GM18951 (cell line): ENCODE measurements around the gene PRPS1.
"Not testable (repeated sequence)": the region's sequence is repeated elsewhere in the genome, so short reads cannot be mapped to it uniquely, and the experiment has no call there.

Source experiments
- POLR2A ChIP-seq: IDR thresholded peaks from 4 replicates; pipeline ENCODE4 v1.6.1; 2011; ENCODE audit warnings: mild to moderate bottlenecking; ENCODE audit not compliant: insufficient read length, insufficient read depth; ENCODE audit errors: extremely low read depth
- in situ Hi-C: fragments of 300-500 bp; cut with MboI; formaldehyde crosslinking; loops from one replicate; pipeline ENCODE4 v1.12.0; 2022; ENCODE audit warnings: low sequenced_read_pairs, mixed read lengths, inconsistent platforms; ENCODE audit not compliant: unreplicated experiment

PRPS1 gene

DNA sequence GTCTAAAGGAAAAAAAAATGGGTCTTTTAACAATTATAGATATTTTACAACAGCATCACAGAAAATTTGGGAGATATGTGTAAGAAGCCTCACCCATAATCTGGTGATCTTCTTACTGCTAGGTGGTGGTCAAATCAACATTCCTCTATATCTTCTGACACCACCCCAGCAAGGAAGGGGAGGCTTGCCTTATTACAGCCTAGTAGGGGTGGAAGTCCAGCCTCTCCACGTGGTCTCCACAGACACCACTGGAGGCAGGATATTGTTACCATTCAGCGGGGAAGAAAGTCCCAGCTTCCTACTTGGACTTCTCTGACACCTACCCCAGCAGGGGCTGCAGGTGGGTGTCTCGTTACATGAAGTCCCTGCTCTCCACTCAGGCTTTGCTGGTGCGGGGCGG is 28.7 kb downstream of the PRPS1 start:
- no peak for TF ChIP-seq POLR2A

DNA sequence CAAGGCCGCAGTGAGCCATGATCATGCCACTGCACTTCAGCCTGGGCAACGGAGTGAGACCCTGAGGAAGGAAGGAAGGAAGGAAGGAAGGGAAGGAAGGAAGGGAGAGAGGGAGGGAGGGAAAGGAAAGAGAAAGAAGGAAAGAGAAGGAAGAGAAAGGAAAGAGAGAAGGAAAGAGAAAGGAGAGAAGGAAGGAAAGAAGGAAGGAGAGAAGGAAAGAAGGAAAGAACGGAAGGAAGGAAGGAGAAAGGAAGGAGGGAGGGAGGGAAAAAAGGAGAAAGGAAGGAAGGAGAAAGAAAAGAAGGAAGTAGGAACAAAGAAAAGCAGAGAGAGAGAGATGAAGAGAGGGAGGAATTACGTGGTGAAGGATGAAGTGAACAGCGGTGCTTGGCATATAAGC is 30.4 kb downstream of the PRPS1 start:
- in situ Hi-C loops, result no loop called here
- no peak for TF ChIP-seq POLR2A

More for the DNA sequence above, 28.7 kb downstream of the PRPS1 start:
- in situ Hi-C loops, result no loop called here

DNA sequence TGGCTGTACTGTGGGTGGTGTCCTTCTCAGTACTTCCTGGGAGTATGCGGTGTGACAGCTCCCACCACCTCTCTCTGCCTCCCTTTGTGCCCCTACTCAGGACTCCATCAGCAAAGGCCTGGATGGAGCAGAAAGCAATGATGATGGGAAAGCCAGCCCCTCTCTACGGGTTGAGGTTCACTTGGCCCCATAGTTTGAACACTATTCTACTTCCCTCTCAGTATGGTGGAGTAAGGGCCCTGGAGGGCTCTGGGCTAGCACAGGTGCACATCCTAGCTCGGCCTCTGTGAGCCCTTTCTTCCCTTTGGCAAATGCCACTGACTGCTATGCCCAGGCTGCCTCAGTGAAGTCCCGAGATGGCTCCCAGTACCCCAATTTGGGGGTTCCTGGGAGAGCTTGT is 31.0 kb downstream of the PRPS1 start:
- in situ Hi-C loops, result no loop called here
- TF ChIP-seq POLR2A, result no peak

DNA sequence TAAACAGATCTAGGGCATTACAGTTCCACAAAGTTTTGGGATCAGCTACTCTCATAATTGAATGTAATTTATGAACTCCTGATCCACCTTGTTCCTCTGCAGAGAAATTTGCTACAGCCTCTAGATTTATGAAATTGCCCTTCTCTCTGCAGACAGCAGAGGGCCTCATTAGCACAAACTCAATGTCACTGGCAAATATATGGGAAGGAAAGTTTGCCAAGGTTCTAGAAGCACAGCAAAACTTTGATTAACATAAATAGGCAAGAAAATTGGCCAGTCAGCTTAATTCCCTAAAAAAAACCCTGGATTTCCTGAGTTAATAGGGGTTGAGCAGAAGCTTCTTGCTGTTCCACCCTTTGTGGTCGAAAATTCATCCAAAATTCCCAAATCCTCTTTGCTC is 31.5 kb downstream of the PRPS1 start:
- TF ChIP-seq POLR2A, result no peak
- in situ Hi-C loops, result loop anchor here (5.0 kb wide), 1 partner anchor 118 kb away; the partner anchor contains the start of genes NCBP2L and TSC22D3

DNA sequence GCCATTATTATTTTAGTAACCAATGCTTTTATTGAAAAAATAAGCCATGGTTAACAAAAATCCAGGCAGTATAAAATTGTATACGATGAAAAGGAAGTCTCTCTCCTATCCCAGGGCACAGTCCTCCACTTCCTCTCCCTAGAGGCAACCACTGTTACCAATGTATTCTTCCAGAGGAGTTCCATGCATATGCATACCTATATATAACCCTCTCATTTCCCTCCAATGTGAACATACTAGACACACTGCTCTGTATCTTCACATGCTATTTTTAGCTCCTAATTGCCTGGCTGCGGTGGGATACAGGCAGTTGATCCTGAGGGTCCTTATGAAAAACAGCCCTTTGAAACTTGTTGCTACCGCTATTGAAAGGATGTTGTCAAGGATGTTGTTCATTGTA is 33.8 kb downstream of the PRPS1 start:
- in situ Hi-C loops, result loop anchor here (5.0 kb wide), 1 partner anchor 115 kb away; the partner anchor contains the start of genes NCBP2L and TSC22D3
- no peak for TF ChIP-seq POLR2A

DNA sequence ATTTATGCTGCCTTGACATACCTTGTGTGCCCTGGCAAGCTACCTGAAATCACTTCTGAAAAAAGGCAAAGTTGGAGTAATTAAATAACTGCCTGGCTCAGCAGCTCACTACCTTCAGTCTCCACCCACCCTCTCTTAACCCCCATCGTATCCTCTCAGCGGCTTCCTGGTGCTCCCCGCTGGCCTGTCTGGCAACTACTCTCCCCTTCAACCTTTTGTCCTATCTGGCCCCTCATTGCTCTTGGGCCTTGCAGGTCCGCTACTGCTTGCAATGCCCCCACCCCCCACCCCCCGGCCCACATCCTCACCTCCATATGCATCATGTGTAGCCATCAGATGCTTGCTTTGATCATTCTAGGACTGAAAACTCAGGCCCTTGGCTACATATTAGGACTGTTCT is 34.5 kb downstream of the PRPS1 start:
- in situ Hi-C loops, result loop anchor here (5.0 kb wide), 1 partner anchor 114 kb away; the partner anchor contains the start of genes NCBP2L and TSC22D3
- no peak for TF ChIP-seq POLR2A

DNA sequence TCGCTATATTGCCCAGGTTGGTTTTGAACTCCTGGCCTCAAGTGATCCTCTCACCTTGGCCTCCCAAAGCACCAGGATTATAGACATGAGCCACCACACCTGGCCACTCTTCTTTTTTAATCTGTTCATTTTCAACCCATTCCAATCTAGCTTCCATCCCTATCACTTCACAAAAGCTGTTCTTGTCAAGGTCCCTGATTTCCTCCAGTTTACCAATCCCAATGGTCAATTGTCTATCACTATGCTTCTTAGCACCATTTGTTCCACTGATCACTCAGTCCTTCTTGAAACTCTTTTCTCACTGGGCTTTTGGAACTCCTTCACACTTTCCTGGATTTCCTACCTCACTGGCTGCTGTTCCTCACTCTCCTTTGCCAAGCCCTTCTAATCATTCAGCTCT is 38.6 kb downstream of the PRPS1 start:
- in situ Hi-C loops, result no loop called here
- TF ChIP-seq POLR2A, result no peak

DNA sequence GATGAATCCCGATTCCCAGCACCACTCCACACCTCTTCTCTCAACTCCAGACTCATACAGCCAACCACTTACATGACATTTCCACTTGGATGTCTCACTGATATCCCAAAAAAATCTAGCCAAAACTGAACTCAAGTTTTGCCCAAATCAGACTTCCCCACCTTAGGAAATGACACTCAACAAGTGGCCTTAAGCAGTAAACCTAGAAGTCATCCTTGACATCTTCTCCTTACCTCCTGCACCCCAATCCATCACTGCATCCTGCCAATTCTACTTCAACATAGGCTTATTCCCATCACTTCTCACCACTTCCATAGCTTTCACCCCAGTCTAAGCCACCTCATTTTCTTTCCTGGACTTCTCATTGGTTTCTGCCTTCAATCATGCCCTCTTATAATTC is 39.1 kb downstream of the PRPS1 start:
- no peak for TF ChIP-seq POLR2A
- in situ Hi-C loops, result no loop called here

DNA sequence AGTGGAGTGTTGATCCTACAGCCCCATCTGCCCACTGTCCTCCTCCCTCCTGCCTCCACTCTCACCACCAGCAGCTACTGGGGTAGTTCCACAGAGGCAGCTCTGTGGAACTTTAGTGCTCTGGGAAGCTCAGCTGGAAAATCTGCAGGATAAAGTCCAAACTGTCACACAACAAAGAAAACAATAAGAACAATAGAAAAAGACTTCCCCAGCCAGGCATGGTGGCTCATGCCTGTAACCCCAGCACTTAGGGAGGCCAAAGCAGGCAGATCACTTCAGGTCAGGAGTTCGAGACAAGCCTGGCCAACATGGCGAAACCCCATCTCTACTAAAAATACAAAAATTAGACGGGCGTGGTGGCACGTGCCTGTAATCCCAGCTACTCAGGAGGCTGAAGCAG is 40.4 kb downstream of the PRPS1 start:
- in situ Hi-C loops, result not testable (repeated sequence)

DNA sequence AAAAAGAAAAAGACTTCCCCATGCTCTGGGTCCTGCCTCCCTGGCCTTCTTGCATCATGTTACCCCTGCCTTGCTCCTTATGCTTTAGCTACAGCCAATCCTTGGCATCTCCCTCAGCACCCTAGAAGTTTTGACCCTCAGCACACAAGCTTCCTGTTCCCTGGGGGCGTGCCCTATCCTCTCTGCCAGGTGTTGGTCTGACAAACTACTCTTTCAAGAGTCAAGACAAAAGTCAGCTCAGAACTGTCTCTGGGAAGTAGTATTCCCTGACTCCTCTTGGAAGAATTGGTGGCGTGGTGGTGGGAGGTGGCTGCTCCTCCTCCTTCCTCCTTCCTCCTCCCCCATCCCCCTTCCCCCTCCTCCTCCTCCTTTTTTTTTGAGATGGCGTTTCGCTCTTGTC is 41.0 kb downstream of the PRPS1 start:
- in situ Hi-C loops, result no loop called here
- no peak for TF ChIP-seq POLR2A

DNA sequence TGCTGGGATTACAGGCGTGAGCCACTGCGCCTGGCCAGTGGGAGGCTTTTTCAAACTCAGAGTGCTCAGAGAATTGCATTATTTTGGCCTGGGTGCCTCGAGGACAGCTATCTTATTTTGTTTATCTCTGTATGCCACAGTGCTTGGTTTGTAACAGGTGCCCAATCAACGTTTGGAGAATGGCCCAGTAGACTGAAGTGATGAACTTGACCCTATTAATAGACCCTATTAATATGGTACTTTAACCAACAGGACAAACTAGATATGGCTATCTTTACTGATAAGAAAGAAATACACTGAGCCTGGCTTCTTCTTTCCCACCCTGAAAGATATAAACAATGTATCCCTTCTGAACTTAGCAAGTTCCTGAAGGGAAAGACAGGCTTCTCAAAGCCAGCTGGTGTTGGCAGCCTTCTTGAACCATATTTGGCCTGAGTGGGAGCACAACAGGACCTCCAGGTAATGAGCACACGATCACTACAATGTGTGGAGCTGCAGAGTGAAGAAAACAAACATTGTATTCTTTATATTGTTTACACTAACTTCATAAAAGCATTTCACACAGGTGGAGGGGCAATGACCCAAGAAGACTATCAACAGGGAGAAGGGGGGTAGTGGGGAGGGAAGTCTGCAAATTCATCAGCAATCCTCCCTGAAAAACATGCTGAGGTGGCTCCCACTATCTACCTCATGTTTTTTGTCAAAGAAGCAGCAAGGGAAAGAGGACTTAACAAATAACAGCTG is 41.7 kb downstream of the PRPS1 start:
- TF ChIP-seq POLR2A, result no peak
- in situ Hi-C loops, result loop anchor here (10.0 kb wide), 1 partner anchor 55 kb away; no protein-coding TSS in a partner anchor

DNA sequence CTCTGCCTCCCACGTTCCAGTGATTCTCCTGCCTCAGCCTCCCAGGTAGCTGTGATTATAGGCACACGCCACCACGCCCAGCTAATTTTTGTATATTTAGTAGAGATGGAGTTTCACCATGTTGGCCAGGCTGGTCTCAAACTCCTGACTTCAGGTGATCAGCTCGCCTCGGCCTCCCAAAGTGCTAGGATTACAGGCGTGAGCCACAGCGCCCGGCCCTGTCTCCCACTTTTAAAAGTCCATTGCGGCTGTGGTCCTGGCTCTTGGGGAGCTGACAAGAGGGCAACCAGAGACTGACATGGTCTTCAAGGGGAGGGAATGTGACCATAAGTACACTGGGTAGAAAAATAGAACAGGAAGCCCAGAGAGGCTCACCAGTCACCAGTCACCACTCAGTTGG is 42.9 kb downstream of the PRPS1 start:
- in situ Hi-C loops, result loop anchor here (10.0 kb wide), 1 partner anchor 54 kb away; no protein-coding TSS in a partner anchor

DNA sequence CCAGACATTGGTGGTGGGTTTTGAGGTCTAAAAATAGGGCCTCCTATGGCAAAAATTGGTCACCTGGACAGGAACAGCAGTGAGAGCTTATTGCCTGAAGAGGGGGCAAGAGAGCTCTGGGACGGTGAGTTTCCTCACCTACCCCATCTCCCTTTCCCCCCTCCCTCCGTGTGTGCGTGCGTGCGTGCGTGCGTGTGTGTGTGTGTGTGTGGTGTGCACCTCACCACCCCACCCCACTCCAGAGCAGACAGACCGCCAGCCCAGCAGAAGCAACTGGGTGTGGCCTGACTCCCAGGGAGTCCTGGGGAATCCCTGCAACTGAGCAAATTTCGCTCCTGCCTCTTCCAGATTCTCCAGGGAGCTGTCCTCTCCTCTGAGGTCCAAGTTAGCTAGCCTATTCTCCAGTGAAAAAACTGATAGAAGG is 44.7 kb downstream of the PRPS1 start:
- in situ Hi-C loops, result loop anchor here (10.0 kb wide), 1 partner anchor 52 kb away; no protein-coding TSS in a partner anchor
- no peak for TF ChIP-seq POLR2A

DNA sequence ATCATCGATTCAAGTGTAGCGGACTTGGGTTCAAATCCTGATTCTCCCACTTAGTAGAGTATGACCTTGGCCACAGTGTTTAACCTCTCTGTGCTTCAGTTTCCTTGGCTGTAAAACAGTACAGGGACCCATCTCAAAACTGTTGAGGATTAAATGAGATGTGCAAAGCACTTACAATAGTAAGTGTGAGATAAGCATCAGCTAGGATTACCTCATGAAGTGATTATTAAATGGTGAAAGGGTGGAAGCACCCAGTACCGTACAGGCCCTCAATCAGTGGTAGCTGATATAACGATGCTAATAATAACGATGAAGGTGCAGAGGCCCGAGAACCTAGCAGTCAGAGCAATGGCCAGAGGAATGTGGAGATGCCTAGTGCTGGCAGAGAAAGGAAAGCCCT is 45.1 kb downstream of the PRPS1 start:
- in situ Hi-C loops, result loop anchor here (10.0 kb wide), 1 partner anchor 51 kb away; no protein-coding TSS in a partner anchor
- TF ChIP-seq POLR2A, result no peak

DNA sequence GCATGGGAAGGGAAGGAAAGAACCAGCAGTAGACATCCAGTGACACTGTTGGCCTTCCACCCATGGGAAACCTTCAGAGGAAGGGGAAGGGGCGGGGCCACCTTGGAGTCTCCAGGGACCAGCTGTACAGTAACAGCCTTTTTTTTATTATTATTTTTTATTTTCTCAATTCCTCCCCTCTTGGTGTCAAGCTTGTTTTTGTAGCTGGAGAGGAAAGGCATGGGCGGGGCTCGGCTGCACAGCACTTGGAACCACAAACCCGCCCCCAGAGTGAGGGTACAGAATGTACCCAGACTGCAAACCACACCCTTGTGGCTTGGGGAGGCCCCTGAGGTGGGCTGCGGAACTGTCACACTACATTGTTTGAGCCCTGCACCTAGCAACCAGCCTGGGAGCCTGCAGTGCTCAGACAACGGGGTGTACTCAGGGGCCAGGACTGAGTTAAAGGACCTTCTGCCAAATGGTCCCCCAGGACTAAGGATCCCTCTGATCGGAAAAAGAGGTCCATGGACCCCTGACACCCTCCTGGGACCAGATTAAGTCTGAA is 45.7 kb downstream of the PRPS1 start:
- in situ Hi-C loops, result loop anchor here (10.0 kb wide), 1 partner anchor 51 kb away; no protein-coding TSS in a partner anchor

More for the DNA sequence above, 45.7 kb downstream of the PRPS1 start:
- no peak for TF ChIP-seq POLR2A
